Measurements from ENCODE around the gene BTBD18. TPM values are rescaled to one million over a fixed set of nuclear protein-coding genes. Genes with fewer than 3 reads are reported as not detected.

BTBD18 gene
- total and polyA plus RNA-seq, 2 of the 13 experiments (the other 11 are each of a cell fraction or from before 2014, with no cell fraction given): not detected

- POLR2A ChIA-PET: interaction anchor here (1.5 to 11.1 kb wide), 3 partner anchors 11 to 25 kb away, joined by 3 to 215 read pairs (median 4); partner anchors contain the start of gene CTNND1
- H3K9ac ChIP-seq (ENCODE audit: insufficient read depth, low read depth, low read length): 0 out of 2 replicates have a peak overlapping the region, but pooled peaks have one; percentile 5
- H3K4me2 ChIP-seq (ENCODE audit: low read depth, low read length): peak overlapping the region; percentile 81
- ATAC-seq (no peak), DNase-seq (ENCODE audit: low spot score) (no peak), FAIRE-seq (no peak)
- no peaks in the 10 kb centered on the region for H3K27me3 ChIP-seq (ENCODE audit: control insufficient read depth in 1 of 2, insufficient read depth in 2 of 2, low read length in 2 of 2)
- peaks cover 96% of the 10 kb centered on the region for H3K4me1 ChIP-seq (ENCODE audit: insufficient read depth, low read length)
- in situ Hi-C loops (cut with HindIII; ENCODE audit: extremely low pct_ligation_motif_present, low pct_unique_long_range_greater_than_20kb): no loop called here
- H2AFZ ChIP-seq (ENCODE audit: low read length): no peak overlapping the region
- H4K20me1 ChIP-seq (ENCODE audit: insufficient read depth, low read length): peaks cover 45% of the 10 kb centered on the region
- peak overlapping the region; percentile 96 for H3K27ac ChIP-seq (ENCODE audit: extremely low read length, insufficient read depth, low read length)
- H3K36me3 ChIP-seq (replicated peaks in 1 of 2; ENCODE audit: control insufficient read depth in 1 of 2, insufficient read depth in 2 of 2, low read length in 2 of 2): no peaks in the 10 kb centered on the region; a peak in 2 of 5 replicates
- H3K9me3 ChIP-seq (ENCODE audit: low read length): no peaks in the 10 kb centered on the region
- intact Hi-C loops (cut with micrococcal nuclease; ENCODE audit: unreplicated experiment): no loop called here
- CTCF ChIA-PET (ENCODE audit: low intra/inter-chr PET ratio, low total read pairs): no interaction called here
- 88% methylated on average over 5 of the region's 5 CpGs for WGBS (ENCODE audit: low lambda C conversion rate)
- peaks cover 89% of the 10 kb centered on the region for H3K79me2 ChIP-seq (ENCODE audit: insufficient read depth, low read length)
- no TSS peak for BruUV-seq (replicated peaks)
- H3K4me3 ChIP-seq (replicated peaks in 1 of 3; ENCODE audit: insufficient read depth in 1 of 3, low read depth in 2 of 3, low read length in 3 of 3): no peak overlapping the region
- TF ChIP-seq CENPBD1 (CRISPR knock-in tag; IDR thresholded peaks at IDR 0.05; ENCODE audit: borderline replicate concordance, low read depth) (no peak), ZNF549 (CRISPR knock-in tag; IDR thresholded peaks at IDR 0.05) (no peak), ELF1 (CRISPR knock-in tag; IDR thresholded peaks at IDR 0.05) (no peak), BORCS8-MEF2B (CRISPR knock-in tag; IDR thresholded peaks at IDR 0.05) (no peak), CEBPZ (IDR thresholded peaks at IDR 0.05; ENCODE audit: low read length) (no peak), HMGXB3 (CRISPR knock-in tag; IDR thresholded peaks at IDR 0.05; ENCODE audit: borderline replicate concordance) (no peak), ZNF709 (CRISPR knock-in tag; IDR thresholded peaks at IDR 0.05) (no peak), ZNF710 (CRISPR knock-in tag; IDR thresholded peaks at IDR 0.05; ENCODE audit: borderline replicate concordance) (no peak), SOX13 (IDR thresholded peaks at IDR 0.05) (no peak), SOX13 (CRISPR knock-in tag; conservative IDR thresholded peaks at IDR 0.05 in 1 of 2, IDR thresholded peaks at IDR 0.05 in 1 of 2) (no peak), HOXA9 (CRISPR knock-in tag; IDR thresholded peaks at IDR 0.05; ENCODE audit: borderline replicate concordance) (no peak), PLSCR1 (CRISPR knock-in tag; IDR thresholded peaks at IDR 0.05; ENCODE audit: borderline replicate concordance) (no peak)
These were observed 23.9 kb upstream of the BTBD18 start for GRCh38 chr11:57775491-57775890.

Measured in HepG2 (cell line).